ENCODE results near the gene KCNIP1.

The KCNIP1 gene

GRCh38 chr5:170636801-170637477 lies 133.1 kb downstream of the KCNIP1 start:
- in situ Hi-C loops (cut with HindIII; ENCODE audit: low sequenced_read_pairs) = no loop called here

DNA sequence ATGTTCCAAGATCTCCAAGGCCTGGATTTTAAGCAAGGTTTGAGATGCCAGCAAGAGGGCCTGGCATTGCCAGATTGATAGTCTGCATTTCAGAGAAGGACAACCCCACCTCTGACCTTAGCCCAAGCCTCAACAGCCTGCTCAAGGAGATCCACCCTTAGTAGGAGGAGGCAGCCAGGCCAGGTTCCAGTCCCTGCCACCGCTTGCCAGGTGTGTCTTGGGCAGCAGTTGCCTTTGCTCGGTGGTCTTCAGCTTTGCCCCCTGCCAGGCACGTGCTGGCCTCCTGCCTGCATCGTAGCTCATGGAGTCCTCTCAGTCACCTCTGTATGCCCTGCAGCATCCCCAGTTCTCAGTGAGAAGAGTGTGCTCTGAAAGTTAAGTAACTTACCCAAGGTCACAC lies 134.2 kb downstream of the KCNIP1 start:
- in situ Hi-C loops (cut with HindIII; ENCODE audit: low sequenced_read_pairs) = no loop called here

DNA sequence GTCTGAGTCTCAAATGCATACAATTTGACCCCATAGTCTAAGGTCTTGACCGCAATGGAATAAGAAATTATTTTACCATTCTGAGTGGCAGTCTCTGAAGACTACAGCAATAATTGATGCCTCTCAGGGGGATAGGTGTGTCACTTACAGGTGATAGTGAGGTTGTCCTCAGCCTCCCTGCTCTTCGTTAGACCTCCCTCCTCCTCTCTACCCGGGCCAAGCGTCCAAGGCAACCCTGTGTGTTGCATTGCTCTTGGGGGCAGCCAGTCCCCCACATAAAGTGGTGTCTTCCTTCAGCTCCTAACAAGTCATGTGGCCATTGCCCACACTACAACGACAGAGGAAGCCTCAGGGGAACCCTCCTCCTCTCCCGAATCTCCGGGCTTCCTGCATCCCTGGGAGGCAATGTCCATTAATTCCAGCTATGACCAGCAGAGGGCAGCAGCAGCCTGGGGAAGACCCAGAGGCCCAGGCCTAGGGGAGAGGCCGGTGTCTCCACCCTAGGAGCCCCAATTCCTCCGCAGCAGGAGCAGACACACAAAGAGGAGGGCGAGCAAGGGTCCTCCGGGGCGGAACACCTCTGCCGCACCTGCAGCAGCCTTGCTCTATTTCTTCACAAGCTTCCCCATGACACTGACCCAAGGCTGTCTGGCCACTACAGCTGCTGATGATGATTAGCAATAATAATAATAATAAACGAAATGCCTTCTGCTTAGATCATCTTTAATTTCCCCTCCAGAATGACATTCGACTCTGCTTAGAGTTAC lies 134.8 kb downstream of the KCNIP1 start:
- in situ Hi-C loops (cut with HindIII; ENCODE audit: low sequenced_read_pairs) = no loop called here

- in situ Hi-C loops (cut with HindIII; ENCODE audit: low sequenced_read_pairs) = no loop called here
Measured at GRCh38 chr5:170639221-170639925, 135.6 kb downstream of the KCNIP1 start.

GRCh38 chr5:170640731-170641588 lies 137.1 kb downstream of the KCNIP1 start:
- in situ Hi-C loops (cut with HindIII; ENCODE audit: low sequenced_read_pairs) = no loop called here

GRCh38 chr5:170641589-170642031 lies 137.8 kb downstream of the KCNIP1 start:
- in situ Hi-C loops (cut with HindIII; ENCODE audit: low sequenced_read_pairs) = no loop called here

DNA sequence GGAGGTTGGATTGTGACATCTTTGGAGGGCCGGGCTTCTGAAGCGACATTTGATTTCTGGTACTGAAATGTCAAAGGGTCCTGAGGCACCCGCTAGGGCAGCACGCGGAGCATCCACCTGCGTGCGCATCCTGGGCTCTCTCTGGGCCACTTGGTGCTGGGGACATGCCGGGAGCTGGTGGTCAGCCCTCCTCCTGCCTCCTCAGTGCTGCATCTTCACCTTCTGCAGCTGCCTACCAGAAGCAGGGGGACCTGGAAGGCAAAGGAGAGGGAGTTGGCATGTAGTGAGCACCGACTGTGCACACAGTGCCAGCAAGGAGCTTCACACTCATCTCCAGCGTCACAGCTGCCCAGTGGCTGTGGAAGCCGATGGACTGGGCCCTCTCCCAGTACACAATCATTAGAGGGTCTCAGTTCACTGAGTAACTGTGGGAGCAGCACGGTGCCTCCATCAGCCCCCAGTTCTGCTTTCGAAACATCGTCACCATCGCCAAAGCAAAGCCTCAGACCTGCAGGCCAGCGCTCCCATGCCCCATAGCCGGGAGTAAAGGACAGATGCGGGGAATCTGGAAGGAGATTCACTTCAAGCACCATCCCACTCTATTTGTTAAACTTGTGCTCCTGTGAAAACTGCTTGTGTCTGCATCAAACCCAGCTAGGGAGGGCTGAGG lies 138.4 kb downstream of the KCNIP1 start:
- in situ Hi-C loops (cut with HindIII; ENCODE audit: low sequenced_read_pairs) = no loop called here

GRCh38 chr5:170642776-170643436 lies 139.1 kb downstream of the KCNIP1 start:
- in situ Hi-C loops (cut with HindIII; ENCODE audit: low sequenced_read_pairs) = no loop called here

- in situ Hi-C loops (cut with HindIII; ENCODE audit: low sequenced_read_pairs) = no loop called here
Measured at GRCh38 chr5:170643591-170643990, 139.8 kb downstream of the KCNIP1 start.

- in situ Hi-C loops (cut with HindIII; ENCODE audit: low sequenced_read_pairs) = no loop called here
Measured at GRCh38 chr5:170644501-170644900, 140.7 kb downstream of the KCNIP1 start.

- in situ Hi-C loops (cut with HindIII; ENCODE audit: low sequenced_read_pairs) = loop anchor here (5.0 kb wide), 1 partner anchor 61 kb away; no protein-coding TSS in a partner anchor
Measured at GRCh38 chr5:170648541-170648940, 144.7 kb downstream of the KCNIP1 start.

DNA sequence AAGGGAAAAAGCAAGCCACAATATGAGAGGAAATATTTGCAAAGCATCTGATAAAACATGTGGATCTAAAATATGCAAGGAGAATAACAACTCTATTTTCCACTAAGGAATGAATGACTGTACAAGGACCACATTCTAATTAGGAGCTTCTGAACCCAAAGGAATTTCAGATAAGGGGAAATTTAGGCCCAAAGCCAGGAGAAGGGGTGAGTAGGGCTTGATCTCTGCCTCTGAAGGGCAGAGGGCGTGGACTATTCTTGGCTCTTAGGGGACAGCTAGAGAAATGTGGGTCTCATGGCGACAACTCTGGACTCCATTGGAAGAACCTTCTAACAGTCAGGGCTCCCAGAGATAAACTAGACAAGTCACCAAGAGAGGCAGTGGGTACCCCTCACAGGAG lies 147.0 kb downstream of the KCNIP1 start:
- in situ Hi-C loops (cut with HindIII; ENCODE audit: low sequenced_read_pairs) = no loop called here

DNA sequence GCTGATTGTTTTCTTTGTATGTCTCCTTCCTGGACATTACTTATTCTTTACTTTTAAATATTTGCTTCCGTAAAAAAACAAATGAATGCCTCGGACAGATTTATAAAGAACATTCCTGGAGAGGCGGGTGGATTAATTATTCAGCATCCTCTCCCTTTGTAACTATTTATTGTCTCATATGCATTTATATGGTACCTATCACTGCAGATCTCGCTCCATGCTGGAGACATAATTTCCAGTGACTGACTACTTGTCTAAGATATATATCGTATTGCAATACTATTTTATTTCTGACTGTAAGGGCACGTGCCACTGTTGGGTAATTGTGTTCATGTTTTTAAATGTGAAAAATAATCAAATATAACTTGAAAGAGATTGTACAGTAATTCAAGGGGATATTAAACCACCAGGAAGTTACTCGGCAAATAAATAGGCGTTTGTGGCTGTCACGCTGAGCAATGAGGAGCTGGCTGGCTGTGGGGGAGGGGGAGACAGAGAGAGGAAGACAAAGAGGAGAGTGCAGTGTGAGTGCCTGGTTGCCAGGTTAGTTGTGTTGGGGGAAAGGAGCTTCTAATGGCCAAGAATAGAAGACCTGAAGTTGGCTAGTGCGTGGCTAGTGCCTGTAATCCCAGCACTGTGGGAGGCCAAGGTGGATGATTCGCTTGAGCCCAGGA lies 147.9 kb downstream of the KCNIP1 start:
- in situ Hi-C loops (cut with HindIII; ENCODE audit: low sequenced_read_pairs) = no loop called here

DNA sequence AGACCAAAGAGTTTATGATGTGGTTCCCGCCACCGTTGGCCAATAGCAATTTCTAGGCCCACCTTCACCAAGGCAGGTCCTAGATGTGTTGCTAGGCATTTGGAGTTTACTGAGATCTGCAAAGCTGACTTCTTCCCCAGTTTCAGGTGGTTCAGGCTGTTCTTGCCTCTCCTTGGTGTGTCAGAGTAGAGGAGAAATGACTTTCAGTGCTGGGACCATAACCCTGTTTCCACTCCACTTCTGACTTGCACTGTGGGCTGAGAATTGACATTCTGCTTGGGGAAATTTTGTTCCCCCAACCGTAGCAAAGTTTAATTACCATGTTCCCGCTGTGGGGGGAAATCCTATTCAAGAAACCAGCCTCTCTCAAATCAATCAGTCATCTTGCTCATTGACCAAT lies 151.7 kb downstream of the KCNIP1 start:
- in situ Hi-C loops (cut with HindIII; ENCODE audit: low sequenced_read_pairs) = no loop called here

- in situ Hi-C loops (cut with HindIII; ENCODE audit: low sequenced_read_pairs) = no loop called here
Measured at GRCh38 chr5:170655920-170656319, 152.1 kb downstream of the KCNIP1 start.

DNA sequence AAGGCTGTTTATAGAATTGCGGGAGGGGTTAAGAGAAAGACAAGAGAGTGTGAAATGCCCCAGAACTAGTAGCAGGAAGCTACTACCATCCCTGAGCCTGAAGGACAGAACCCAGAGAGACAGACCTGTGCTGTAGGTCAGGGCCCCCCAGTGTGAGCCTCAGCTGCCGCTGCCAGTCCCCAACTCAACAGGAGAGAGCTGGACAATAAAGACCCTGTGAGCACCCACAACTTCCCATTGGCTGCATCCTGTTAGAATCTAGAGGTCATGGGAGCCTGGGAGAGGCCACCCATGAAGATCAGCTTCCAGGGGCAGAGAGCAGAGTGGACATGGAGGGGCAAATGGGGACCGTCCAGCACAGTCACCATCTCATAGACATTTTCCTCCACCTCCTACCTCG lies 152.5 kb downstream of the KCNIP1 start:
- in situ Hi-C loops (cut with HindIII; ENCODE audit: low sequenced_read_pairs) = no loop called here

DNA sequence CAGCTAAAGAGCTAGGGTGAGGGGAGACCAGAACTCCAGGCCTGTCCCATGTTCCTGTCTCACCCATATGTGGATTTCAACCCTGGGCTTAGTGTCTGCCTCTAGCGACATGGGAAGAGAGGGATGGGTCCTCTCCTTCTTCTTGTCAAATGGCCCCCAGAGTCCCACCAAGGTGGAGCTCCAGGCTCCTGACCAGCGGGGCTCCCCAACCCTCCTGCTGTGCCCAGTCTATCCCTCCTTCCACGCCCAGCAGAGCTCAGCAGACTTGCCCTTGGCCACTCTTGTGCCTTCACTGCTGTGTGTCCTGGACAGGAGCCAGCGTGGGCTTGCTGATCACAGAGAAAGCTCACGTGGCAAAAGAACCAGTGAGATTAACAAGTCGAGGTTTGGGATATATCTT lies 156.7 kb downstream of the KCNIP1 start:
- in situ Hi-C loops (cut with HindIII; ENCODE audit: low sequenced_read_pairs) = no loop called here

DNA sequence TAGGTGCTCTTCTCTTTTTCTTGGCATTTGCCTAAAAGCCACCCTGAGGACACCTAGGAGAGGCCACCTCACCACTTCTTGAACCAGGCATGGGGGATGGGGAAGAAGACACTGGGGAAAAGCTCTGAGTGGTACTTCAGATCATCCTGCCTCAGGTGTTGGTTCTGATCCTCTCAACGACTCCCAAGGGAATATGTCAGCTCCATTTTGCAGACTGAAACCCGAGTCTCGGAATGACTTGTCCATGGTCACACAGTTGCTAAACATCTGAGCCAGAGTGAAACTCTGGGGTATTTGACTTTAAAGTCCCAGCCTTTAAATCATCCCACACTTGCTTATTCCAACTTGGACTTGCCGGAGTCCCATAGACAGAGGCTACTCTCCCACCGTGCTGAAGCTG lies 159.1 kb downstream of the KCNIP1 start:
- in situ Hi-C loops (cut with HindIII; ENCODE audit: low sequenced_read_pairs) = no loop called here

DNA sequence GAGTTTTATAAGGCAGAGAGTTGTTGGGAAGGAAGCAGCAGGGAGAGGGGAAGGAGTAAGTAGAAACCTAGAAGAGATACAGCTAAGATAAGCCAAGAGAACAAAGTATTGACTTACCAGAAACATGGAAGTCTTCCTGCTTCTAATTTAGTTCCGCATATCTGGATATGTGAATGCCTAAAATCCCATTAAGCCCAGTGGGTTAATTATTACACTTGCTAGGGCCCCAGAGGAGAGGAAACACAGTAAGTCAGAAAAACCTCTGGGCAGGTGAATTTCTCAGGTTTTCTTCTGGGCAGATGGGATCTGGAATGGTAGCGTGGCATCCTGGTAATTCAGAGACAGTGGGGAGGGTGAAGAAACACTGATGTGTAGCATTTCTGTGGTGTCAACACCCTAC lies 175.0 kb downstream of the KCNIP1 start:
- in situ Hi-C loops (cut with HindIII; ENCODE audit: low sequenced_read_pairs) = no loop called here
